Measurements from ENCODE around the gene PALLD.

- no peak for TF ChIP-seq CTCF (IDR thresholded peaks at IDR 0.05; ENCODE audit: borderline replicate concordance, extremely low read depth, low read length, poor library complexity, severe bottlenecking)
- TF ChIP-seq EZH2 (IDR thresholded peaks at IDR 0.05; ENCODE audit: borderline replicate concordance, low read depth, low read length, severe bottlenecking), result no peak
Observed at GRCh38 chr4:168648929-168649328, 152.1 kb downstream of the PALLD start.
